ENCODE data around the gene KRTAP5-4.

GRCh38 chr11:1670905-1671371 is 49.0 kb upstream of the KRTAP5-4 start:
- TF ChIP-seq EZH2 (IDR thresholded peaks at IDR 0.05; ENCODE audit: insufficient read depth, poor library complexity, severe bottlenecking) (no peak), EZH2phosphoT487 (IDR thresholded peaks at IDR 0.05; ENCODE audit: insufficient read depth, low read depth) (no peak)

All from GM23248 (cell line).